ENCODE data around the gene ARHGAP12.
A peak's percentile ranks its signal among the peaks of the same experiment; 100 is the strongest.

ARHGAP12 gene

GRCh38 chr10:31949266-31949665 lies 20.6 kb upstream of the ARHGAP12 start:
- no peak for DNase-seq (ENCODE audit: low read depth in 2 of 2)

- DNase-seq (ENCODE audit: low read depth in 2 of 2): no peak
These were observed 19.4 kb upstream of the ARHGAP12 start for GRCh38 chr10:31948021-31948420.

GRCh38 chr10:31947144-31947926 lies 18.7 kb upstream of the ARHGAP12 start:
- DNase-seq (ENCODE audit: low read depth in 2 of 2): peak; percentile 91

- no peak for DNase-seq (ENCODE audit: low read depth in 2 of 2)
These were observed 16.8 kb upstream of the ARHGAP12 start for GRCh38 chr10:31945392-31945791.

- DNase-seq (ENCODE audit: low read depth in 2 of 2): no peak
These were observed 15.4 kb upstream of the ARHGAP12 start for GRCh38 chr10:31944071-31944433.

GRCh38 chr10:31942892-31943291 lies 14.3 kb upstream of the ARHGAP12 start:
- no peak for DNase-seq (ENCODE audit: low read depth in 2 of 2)

GRCh38 chr10:31942435-31942834 lies 13.8 kb upstream of the ARHGAP12 start:
- no peak for DNase-seq (ENCODE audit: low read depth in 2 of 2)

- peak; percentile 82 to 83 for DNase-seq (ENCODE audit: low read depth in 2 of 2)
These were observed 12.4 kb upstream of the ARHGAP12 start for GRCh38 chr10:31940839-31941653.

GRCh38 chr10:31939797-31940708 lies 11.4 kb upstream of the ARHGAP12 start:
- no peak for DNase-seq (ENCODE audit: low read depth in 2 of 2)

GRCh38 chr10:31937371-31937770 lies 8.7 kb upstream of the ARHGAP12 start:
- DNase-seq (ENCODE audit: low read depth in 2 of 2): no peak

- no peak for DNase-seq (ENCODE audit: low read depth in 2 of 2)
These were observed 8.3 kb upstream of the ARHGAP12 start for GRCh38 chr10:31936933-31937332.

- no peak for DNase-seq (ENCODE audit: low read depth in 2 of 2)
These were observed 7.5 kb upstream of the ARHGAP12 start for GRCh38 chr10:31936086-31936485.

- no peak for DNase-seq (ENCODE audit: low read depth in 2 of 2)
These were observed 7.0 kb upstream of the ARHGAP12 start for GRCh38 chr10:31935678-31936077.

GRCh38 chr10:31932838-31933237 lies 4.2 kb upstream of the ARHGAP12 start:
- DNase-seq (ENCODE audit: low read depth in 2 of 2): no peak

GRCh38 chr10:31930856-31931255 lies 2.2 kb upstream of the ARHGAP12 start:
- DNase-seq (ENCODE audit: low read depth in 2 of 2): no peak

GRCh38 chr10:31930023-31930751 lies 1.6 kb upstream of the ARHGAP12 start:
- no peak for DNase-seq (ENCODE audit: low read depth in 2 of 2)

GRCh38 chr10:31929261-31930022 lies 811 bp upstream of the ARHGAP12 start:
- no peak for DNase-seq (ENCODE audit: low read depth in 2 of 2)

GRCh38 chr10:31927884-31928548 lies 615 bp downstream of the ARHGAP12 start:
- DNase-seq (ENCODE audit: low read depth in 2 of 2): no peak

- no peak for DNase-seq (ENCODE audit: low read depth in 2 of 2)
These were observed 1.1 kb downstream of the ARHGAP12 start for GRCh38 chr10:31927565-31927883.

Data from fibroblast of skin of left quadriceps (primary cell).